NCI-H2227 treated with DMSO at 0.1 percent for 48 hours (cell line): Measurements from ENCODE around the gene CLOCK.

Experiments
- DNase-seq: peaks from one replicate; lab custom pipeline; 2025; lab: John Stamatoyannopoulos, UW

Gene CLOCK

DNA sequence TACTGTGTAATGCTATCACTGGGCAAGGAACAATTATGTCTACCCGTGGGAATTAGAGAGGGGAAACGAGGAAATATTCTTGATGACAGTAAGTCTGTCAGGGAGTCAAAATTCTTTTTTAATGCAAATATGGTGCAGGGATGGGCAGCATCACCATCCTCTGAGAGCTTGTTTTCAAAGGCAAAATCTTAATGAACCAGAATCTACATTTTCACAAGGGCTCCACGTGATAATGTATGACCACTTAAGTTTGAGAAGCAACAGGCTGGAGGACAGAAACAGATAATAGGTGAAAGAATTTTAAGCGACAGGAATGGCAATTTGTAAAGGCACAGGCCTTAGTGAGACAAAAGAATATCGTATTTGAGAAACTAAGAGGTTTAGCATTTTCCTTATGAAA is 63.4 kb downstream of the CLOCK start:
- DNase-seq: no peak

DNA sequence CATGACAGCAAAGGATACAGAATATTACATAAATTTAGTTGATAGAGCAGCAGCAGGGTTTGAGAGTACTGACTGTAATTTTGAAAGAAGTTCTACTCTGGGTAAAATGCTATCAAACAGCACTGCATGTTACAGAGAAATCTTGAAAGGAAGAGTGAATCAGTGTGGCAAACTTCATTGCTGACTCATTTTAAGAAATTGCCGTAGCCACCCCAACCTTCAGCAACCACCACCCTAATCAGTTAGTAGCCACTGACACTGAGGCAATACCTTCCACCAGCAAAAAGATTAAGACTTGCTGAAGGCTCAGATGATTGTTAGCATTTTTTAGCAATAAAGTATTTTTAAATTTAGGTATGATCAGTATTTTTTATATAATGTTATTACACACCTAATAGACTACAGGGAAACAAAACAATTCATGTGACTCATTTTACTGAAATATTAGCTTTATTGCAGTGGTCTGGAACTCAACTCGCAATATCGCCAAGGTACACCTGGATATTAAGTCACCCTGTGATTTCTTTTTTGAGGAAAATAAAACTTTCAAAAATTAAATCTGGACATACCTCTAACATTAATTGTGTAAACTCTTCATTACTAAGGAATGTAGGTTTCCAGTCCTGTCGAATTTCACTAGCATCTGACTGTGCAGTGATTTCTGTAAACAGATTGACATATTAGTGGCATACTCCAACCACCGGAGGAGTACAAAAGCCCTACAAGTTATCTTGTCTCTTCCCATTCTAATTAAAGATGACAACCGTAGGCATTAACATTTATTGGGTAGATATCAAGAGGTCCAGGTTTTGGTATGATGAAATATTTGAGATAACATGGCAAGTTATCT is 71.1 kb downstream of the CLOCK start:
- no peak for DNase-seq

DNA sequence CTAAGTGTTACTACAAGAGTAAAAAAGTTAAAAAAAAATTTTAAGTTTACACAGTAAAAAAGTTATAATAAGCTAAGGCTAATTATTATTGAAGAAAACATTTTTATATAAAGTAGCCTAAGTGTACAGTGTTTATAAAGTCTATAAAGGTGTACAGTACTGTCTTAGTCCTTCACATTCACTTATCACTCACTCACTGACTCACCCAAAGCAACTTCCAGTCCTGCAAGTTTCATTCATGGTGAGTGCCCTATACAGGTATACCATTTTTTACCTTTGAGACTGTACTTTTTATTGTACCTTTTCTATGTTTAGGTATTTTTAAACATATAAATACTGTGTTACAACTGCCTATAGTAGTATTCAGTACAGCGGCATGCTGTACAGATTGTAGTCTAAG is 76.7 kb downstream of the CLOCK start:
- no peak for DNase-seq

DNA sequence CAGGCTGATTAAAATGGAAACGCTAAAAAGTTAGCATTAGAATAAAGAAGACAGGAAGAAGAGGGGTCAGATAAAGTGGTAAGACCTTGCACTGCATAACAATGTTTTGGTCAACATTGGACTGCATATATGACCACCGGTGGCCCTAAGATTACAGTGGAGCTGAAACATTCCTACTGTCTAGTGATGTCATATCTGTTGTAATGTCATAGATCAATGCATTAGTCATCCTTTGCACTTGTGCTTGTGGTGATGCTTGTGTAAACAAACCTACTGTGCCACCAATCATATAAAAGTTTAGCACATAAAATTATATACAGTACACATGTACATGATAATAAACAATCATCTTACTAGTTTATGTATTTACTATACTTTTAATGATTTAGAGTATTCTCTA is 78.0 kb downstream of the CLOCK start:
- DNase-seq: no peak

DNA sequence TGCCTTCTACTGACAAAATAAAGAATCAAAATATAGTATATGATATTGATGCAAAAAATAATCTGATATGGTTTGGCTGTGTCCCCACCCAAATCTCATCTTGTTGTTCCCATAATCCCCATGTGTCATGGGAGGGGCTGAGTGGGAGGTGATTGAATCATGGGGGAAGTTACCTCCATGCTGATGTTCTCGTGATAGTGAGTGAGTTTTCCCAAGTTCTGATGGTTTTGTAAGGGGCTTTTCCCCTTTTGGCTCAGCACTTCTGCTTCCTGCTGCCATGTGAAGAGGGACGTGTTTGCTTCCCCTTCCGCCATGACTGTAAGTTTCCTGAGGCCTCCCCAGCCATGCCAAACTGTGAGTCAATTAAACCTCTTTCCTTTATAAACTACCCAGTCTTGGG is 80.7 kb downstream of the CLOCK start:
- DNase-seq: no peak

DNA sequence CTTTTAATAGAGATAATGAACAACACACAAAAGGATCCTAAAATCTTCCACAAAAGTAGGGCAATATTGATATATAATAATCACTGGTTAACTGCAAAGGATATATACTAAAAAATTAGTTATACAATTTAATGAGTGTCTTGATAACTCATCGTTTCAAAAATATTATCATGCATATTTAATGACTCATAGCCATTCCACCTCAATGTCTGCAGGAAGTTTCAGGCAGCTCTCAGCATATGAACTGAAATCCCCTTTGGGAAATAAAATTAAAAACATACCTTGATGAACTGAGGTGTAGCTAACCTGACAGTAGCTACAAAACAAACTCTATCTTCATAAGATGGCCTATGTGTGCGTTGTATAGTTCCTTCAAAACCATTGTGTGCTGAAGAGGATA is 88.1 kb downstream of the CLOCK start:
- no peak for DNase-seq

DNA sequence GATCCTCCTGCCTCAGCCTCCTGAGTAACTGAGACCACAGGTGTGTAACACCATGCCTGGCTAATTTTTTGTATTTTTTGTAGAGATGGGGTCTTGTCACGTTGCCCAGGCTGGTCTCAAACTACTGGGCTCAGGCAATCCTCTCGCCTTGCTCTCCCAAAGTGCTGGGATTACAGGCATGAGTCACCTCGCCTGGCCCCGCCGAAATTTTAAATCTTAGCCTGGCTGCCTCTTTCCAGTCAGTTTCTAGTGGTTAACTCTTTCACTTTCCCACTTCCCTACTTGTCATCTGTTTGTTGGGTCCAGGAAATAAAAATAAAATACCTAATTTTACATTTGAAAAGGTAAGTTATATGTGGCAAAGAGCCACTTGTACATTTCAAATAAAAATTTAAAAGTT is 88.5 kb downstream of the CLOCK start:
- DNase-seq: no peak

DNA sequence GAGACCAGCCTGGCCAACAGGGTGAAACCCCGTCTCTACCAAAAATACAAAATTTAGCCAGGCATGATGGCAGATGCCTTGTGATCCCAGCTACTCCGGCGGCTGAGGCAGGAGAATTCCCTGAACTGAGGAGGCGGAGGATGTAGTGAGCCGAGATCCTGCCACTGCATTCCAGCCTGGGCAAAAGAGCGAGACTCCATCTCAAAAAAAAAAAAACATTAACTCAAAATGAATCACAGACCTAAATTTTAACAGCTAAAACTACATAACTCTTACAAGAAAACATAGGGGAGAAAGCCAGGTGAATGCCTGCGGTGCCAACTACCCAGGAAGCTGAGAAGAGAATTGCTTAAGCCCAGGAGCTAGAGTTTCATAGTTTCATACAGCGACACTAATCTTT is 96.1 kb downstream of the CLOCK start:
- no peak for DNase-seq

DNA sequence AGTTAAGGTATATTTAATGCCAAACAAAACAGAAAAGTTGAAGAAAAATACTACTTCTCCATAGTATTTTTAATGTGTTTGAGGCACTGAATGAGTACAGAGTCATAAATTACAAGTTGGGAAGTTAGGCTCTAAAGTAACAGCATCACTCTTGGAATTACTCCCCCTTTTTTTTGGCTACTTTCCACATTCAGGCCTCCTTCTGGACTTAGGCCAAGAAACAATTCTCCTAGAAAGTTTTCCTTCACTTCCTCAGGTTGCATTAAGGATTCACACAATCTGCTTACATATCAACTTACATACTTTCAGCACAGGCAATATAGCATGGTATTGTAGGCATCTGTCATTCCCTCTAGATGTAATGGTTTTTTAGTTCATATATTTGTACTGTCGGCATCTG is 98.9 kb downstream of the CLOCK start:
- DNase-seq: no peak

DNA sequence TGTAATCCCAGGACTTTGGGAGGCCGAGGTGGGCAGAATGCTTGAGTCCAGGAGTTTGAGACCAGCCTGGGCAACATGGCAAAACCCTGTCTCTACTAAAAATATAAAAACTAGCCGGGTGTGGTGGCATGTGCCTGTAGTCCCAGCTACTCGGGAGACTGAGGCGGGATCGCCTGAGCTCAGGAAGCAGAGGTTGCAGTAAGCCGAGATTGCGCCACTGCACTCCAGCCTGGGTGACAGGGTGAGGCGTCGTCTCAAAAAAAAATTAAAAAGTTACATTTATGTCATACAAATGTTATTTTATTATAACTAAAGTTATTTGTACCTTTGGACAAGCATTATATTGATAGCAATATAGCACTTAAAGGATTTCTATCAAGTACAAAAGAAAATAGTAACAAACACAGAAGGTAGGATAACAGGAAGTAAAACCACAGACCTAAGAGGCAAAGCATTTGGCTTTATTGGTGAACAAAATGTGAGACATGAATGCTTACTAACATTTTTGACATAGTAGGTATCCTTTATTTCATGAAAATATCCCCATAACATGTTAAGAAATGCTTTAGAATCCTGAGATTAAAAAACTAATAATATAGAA is 99.5 kb downstream of the CLOCK start:
- DNase-seq: no peak

DNA sequence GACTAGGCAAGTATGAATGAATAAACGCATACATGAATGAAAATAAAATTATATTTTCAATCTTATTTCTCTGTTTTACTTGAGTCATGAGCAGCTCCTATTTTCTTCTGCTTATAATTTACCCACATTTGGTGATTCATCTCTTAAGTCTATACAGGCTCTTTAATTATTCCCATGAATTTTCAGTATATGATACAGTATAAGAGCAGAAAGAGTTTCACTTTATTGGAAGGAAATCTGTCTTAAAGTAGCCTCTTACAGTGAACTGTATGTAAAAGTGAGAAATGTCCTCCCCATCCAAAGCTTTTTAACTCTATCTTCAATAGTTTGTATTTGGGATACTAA is 100.2 kb downstream of the CLOCK start:
- no peak for DNase-seq

DNA sequence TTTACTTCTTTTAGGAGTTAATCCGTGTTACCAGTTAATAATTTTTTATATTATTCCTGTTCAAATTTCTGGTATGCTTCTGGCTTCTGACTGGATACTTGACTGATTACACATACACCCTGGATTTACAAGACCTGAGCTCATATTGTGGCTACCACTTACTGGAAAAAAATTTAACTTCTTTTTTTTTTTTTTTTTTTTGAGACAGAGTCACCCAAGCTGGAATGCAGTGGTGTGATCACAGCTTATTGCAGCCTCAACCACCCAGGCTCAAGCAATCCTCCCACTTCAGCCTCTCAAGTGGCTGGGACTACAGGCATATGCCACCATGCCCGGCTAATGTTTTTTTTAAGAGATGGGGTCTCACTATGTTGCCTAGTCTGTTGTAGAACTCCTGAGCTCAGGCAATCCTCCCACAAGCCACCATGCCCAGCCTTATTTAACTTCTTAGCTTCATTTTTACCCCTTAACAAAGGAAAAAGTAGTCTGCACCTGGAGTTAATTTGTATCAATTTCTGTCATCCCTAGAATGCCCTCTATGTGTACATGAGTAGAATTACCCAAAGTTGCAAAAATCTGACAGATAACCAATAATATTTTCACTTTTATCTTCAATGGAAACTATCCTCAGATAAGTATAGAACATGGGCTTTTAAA is 100.7 kb downstream of the CLOCK start:
- no peak for DNase-seq

DNA sequence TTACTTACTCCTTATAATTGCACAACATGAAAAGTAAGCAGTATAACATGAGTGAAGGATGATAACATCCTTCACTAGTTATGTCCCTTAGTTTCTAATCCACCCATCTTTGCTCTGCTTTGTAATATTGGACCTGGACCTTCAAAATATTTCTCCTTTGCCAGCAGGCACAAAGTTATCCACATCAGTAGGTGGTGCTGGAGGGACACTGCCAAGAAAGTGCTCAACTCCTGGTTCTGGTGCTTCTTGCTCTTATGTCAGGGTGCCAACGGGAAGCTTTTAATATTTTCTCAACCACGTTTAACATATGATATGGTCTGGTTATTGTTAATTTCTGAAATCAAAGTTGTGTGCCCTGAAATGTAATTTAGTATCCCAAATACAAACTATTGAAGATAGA is 101.9 kb downstream of the CLOCK start:
- no peak for DNase-seq

DNA sequence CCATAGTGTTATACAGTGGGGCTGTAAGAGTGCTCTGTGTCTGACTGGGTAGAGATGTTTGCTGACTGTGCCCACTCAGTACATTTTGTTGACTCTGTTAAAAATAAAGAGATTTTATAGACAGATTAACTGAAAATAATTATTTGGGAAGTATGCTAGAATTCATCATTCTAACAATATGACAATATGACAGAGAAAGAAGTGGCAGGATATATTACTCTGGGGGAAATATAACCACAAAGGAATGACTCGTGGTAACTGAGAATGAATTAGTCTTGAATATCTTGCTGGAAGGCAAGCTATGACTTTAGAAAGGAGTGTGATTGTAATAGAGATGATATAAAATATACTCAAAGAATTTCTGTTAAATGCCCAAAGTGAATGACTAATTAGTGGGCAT is 104.2 kb downstream of the CLOCK start:
- no peak for DNase-seq

DNA sequence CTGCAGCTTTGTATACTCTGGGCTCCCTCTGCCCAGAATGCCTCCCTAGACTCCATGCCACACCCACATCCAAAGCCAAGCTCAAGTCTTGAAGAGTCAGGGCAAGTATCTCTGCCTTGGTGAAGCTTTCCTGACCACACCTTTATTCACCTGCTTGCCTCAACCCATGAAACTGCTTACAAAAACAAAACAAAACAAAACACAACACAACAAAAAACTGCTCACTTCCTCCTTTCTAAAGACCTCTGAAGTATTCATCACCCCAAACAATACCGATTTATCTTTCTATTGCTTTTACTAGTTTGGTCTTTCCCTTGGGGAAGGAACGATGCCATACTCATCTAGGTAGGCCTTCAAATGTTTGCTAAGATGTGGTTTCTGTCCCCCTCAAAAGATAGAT is 105.9 kb downstream of the CLOCK start:
- DNase-seq: no peak

DNA sequence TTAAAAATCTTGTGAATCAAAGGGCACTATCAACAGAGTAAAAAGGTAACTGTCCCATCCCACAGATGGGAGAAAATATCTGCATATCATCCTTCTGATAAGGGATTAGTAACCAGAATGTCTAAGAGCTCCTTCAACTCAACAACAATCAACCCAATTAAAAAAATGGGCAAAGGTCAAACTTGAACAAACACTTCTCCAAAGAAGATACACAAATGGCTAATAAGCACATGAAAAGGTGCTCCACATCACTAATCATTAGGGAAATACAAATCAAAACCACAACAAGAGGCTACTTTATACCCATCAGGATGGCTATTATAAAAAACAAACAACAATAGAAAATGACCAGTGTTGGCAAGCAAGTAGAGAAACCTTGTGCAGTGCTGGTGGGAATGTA is 107.7 kb downstream of the CLOCK start:
- no peak for DNase-seq

DNA sequence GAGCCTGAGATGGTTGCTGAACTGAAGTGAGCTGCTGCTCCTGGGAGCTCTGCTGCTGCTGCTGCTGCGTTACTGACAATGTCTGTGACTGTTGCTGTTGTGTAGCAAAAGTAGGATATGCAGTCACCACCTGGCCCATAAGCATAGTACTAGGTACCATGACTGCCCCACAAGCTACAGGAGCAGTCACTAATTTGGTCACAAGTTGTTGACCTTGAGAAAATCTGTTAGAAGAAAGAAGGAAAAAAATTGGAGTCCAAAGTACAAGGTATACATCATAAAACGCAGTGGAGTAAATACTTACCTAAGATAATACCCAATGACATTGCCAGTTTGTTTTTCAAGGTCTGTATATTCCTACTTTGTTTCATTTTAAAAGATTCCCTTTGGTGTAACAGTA is 108.4 kb downstream of the CLOCK start:
- DNase-seq: no peak

DNA sequence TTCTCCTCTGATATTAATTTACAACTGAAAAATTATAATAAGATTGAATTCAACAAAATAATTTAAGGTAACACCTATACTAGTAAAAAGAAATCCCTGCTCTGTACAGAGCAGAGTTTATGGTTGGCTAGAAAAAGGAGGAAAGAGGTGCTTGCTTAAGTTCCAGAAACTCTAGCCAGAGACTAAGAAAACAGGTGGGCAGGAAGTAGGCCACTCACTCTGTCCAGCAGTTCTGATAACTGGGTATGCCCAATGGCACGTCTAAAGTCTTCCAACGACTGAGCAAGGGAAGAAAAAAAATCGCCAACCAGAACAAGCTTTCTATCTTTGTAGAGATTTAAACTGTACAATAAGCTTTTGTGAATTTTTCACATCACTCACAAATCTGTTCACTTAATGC is 108.9 kb downstream of the CLOCK start:
- DNase-seq: no peak

DNA sequence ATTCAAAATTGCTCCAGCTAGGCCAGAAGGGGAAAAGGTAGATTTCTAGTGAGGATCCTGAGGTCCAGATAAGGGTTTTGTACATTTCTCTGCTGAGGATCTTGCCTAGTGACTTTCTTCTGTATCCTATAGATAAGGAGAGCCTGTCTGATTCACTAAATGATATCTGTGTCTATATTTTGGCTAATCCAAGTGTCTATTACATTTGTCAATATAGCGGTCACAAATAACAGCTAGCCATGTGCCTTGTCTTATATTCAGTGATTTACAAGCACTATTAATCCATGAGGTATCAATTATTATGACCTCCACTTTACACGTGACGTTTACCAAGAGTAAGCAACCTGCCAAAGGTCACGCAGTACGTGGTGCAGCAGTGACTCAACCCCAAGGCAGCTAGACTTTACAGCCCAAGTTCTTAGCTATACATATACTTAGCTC is 109.3 kb downstream of the CLOCK start:
- DNase-seq: no peak

DNA sequence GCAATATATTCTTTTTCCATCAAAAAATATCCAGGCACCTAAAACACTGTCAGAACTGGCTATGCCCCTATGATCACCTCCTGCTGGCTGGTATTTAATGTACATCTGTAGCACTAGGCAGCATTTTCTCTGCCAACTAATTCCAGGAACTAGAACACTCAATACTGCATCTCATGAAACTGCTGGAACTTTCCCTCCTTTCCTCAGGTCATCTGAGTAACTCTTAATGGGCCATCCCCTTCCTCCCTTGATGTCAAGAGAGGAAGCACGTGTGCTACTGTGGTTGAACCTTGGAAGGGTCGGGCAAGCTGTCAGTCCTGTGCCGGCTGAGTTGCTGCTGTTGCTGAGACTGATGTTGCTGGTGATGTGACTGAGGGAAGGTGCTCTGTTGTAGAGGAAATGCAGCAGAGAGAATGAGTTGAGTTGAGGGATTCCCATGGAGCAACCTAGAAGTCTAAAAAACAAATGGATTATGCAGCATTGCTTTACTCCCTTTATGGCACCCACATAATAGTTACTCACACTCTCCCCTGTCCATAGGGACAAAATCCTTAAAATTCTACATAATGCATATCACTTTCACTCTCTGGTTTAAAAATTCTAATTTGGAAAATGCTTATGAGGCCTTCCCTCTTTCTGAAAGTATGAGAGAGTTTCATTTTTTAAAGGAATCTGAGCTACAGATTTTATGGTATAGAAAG is 111.4 kb downstream of the CLOCK start:
- DNase-seq: no peak

DNA sequence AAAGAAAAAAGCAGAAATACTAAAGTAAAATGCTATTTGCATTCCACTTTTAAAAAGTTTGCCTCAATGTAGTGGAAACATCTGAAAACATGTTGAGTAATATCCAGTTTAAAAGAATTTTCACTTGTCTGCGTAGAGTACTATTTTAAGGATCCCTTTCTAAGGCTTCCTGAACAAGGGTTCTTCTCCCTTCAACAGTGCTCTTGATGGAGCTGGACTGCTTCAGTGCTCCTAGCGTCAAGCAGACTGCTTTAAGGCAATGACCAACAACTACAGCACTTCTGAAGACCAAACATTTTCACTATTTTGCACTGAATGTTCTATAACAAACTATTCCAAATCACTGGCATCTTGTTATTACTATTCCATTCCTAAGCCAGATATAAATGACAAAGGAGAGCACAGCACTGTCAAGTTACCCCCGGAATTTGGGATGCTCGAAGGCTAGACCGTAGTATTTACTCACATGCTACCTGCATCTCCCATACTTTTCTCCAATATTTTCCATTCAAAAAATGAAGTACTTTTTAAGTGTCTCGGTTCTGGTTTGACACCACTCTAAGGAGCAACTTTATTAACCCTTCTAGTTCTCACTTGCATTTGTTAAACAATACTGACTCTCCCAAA is 114.9 kb downstream of the CLOCK start:
- no peak for DNase-seq

DNA sequence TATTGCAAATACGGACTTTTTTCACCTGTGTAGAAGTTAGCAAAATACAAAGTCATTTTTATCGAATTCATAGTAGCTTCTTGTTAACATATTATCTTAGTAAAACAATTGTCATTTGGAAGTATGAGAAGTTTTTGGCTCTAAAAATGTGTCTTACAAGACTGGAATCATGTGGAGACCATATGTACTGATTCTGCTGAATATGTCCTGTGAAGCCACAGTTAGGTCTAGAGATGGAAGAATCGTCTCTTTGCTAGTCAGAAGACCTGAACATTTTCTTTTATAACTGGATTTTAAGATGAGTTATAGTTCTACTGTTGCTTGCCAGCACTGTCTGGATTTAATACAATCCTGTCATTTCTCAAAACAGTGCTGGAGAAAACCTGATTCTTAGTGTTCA is 121.9 kb downstream of the CLOCK start:
- no peak for DNase-seq
